GM12873 (cell line): ENCODE results near the gene PTHLH.
A peak's percentile ranks its signal among the peaks of the same experiment; 100 is the strongest.

Experiments
- TF ChIP-seq, protein P1 (sequence below): IDR thresholded peaks from 2 replicates; pipeline ENCODE4 v1.5.1; 2012; ENCODE audit warnings: low read depth, mild to moderate bottlenecking, moderate library complexity, low read length, control low read depth; ENCODE audit not compliant: insufficient read depth; ENCODE audit errors: missing control alignments

The PTHLH gene

DNA sequence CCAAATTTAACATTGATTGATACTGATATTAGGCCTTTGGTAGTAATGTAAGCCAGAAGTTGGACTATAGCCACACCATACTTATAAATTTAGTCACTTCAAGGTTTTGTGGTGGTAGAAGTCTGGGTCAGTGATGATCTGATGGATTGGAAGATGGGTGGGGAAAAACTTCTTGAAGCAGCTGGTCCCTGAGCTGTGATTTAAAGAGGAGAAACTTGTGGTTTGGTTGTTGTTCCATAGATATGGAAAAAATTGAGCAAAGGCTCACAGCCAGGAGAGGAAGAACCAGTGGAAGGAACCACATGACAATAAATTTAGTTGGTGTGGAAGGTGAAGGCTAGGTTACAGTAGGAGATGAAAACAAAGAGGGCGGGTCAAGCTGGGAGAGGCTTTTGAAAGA is 26.1 kb downstream of the PTHLH start:
- TF ChIP-seq, protein P1, sequence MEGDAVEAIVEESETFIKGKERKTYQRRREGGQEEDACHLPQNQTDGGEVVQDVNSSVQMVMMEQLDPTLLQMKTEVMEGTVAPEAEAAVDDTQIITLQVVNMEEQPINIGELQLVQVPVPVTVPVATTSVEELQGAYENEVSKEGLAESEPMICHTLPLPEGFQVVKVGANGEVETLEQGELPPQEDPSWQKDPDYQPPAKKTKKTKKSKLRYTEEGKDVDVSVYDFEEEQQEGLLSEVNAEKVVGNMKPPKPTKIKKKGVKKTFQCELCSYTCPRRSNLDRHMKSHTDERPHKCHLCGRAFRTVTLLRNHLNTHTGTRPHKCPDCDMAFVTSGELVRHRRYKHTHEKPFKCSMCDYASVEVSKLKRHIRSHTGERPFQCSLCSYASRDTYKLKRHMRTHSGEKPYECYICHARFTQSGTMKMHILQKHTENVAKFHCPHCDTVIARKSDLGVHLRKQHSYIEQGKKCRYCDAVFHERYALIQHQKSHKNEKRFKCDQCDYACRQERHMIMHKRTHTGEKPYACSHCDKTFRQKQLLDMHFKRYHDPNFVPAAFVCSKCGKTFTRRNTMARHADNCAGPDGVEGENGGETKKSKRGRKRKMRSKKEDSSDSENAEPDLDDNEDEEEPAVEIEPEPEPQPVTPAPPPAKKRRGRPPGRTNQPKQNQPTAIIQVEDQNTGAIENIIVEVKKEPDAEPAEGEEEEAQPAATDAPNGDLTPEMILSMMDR, result no peak

DNA sequence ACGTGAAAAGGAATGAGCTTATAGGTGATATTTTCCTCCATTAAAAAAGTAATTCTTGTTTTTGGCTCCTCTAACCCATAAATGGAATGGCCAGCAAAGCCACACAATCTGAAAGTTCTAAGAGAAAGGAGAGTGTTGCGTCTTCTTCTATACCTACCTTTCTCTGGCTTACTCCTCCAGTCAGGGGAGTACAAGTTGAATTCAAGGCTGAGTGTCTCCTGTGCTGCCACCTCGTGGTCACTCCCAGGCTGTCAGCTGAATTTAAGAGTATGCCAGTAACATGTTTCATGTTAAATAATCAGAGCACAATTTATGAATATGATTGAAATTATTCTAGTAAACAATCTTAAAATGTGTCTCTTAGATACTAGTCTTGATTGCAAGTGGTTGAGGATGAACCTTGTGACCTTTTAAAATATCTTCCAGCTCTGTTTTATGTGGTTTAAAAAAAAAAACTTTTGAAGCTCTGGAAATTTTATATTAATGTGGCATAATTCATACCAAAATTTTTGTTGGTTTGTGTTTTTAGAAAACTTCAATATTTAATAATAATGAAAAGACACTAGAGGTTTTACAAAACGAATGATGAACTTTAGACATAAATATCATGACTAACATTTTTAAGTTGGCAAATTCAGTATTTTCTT is 31.7 kb downstream of the PTHLH start:
- TF ChIP-seq, protein P1, result peak; percentile 81

DNA sequence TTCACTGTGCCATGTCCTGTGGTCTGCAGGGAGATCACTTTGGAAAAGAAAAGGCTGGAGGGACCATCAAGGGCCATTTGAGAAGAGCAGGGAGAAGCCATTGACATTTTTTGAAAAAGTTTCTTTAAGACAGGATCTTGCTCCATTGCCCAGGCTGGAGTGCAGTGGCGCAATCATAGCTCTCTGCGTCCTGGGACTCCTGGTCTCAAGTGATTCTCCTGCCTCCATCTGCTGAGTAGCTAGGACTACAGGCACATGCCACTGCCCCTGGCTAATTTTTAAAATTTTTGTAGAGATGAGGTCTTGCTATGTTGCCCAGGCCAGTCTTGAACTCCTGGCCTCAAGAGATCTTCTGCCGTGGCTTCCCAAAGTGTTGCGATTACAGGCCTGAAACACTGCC is 32.3 kb downstream of the PTHLH start:
- TF ChIP-seq, protein P1, result no peak

DNA sequence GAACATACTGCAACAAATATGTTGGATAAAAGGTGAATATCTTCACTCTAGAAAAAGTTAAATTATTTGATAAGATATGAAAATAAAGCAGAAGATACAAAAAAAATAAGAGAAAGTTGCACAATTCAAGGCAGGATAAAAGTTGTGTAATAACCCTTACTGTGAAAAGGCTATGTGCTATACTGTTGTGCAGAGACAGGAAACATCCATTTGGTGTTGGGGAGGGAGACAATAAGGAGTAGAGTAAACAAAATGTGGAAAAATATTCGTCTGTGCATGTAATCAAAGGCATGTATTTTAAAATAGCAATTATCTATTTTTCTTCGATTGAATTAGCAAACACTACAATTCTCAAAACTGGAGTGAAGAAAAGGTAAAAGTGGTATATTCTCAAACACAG is 34.8 kb downstream of the PTHLH start:
- TF ChIP-seq, protein P1, result no peak

DNA sequence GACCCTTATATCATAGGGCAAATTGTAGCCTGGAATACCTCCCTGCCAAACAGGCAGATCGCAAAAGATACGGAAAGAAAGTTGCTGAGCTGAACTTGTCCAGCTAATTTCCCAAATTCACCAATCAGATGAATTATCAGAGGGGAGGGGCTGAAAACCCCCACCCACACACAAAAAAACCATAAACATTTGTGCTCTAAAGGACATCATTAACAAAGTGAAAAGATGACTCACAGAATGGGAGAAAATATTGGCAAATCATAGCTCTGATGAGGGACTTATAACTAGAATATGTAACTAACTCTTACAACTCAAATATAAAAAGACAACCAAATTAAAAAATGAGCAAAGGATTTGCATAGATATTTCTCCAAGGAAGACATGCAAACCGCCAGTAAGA is 36.3 kb downstream of the PTHLH start:
- TF ChIP-seq, protein P1, result no peak

DNA sequence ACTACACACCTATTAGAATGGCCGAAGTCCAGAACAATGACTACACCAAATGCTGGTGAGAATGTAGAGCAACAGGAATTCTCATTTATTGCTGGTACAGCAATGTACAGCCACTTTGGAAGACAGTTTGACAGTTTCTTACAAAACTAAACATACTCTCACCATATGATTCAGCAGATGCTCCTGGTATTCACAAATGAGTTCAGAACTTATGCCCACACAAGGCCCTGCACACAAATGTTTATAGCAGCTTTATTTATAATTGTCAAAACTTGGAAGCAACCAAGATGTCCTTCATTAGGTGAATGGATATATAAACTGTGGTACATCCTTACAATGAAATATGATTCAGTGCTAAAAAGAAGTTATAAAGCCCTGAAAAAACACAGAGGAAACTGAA is 38.3 kb downstream of the PTHLH start:
- TF ChIP-seq, protein P1, result no peak

DNA sequence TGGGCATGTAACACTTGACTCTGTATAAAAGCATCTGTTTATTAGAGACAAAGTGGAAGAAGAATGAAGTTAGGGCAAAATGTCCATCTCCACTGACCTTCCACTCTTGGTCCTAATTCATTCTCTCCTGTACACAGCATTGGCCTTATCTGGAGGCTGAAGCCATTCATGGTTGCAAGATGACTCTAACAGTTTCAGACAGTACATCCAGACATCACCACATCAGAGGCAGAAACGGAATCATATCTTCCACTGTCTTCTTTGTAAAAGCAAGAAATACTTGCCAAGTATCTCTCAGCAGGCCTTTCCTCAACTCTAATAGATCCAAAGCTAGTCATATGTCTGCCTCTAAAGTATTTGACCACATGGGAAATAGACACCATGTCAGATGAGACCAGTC is 41.1 kb downstream of the PTHLH start:
- TF ChIP-seq, protein P1, result no peak
